Fibroblast of pulmonary artery (primary cell): ENCODE data around the gene CPEB4.

ENCODE experiments used
- DNase-seq: peaks from one replicate; pipeline ENCODE4 v3.0.0-alpha.2; 2010; ENCODE audit warnings: low read depth
- H3K4me3 ChIP-seq: replicated peaks from 2 replicates; pipeline ENCODE4 v1.5.1; 2011; ENCODE audit warnings: low read depth, mild to moderate bottlenecking, control low read depth, low read length, moderate library complexity
- TF ChIP-seq, protein P1 (sequence below): IDR thresholded peaks from 2 replicates; pipeline ENCODE4 v1.5.1; 2011; ENCODE audit warnings: mild to moderate bottlenecking, control low read depth, low read length, inconsistent platforms; ENCODE audit errors: missing control alignments

Gene CPEB4

DNA sequence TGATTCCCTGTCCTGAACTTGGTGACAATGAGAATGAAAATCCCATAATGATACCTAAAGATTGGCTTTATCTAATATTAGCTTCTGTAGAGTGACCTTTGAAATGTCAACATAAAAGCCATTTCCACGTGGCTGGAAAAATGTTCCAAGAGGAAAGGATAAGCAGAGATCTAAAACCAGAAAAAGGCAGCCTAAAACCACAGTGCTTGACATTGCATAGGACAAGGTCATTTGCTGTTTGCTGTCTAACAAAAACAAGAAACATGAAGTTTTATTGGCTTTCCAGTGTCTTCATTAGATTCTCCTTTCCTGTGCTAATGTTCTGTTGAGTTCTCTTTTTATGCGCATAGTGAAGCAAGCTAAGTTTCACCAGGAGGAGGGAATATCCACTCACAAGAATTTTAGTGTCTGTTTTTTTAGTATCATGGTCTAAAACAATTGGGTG, 44.6 kb downstream of the CPEB4 start:
- TF ChIP-seq, protein P1, sequence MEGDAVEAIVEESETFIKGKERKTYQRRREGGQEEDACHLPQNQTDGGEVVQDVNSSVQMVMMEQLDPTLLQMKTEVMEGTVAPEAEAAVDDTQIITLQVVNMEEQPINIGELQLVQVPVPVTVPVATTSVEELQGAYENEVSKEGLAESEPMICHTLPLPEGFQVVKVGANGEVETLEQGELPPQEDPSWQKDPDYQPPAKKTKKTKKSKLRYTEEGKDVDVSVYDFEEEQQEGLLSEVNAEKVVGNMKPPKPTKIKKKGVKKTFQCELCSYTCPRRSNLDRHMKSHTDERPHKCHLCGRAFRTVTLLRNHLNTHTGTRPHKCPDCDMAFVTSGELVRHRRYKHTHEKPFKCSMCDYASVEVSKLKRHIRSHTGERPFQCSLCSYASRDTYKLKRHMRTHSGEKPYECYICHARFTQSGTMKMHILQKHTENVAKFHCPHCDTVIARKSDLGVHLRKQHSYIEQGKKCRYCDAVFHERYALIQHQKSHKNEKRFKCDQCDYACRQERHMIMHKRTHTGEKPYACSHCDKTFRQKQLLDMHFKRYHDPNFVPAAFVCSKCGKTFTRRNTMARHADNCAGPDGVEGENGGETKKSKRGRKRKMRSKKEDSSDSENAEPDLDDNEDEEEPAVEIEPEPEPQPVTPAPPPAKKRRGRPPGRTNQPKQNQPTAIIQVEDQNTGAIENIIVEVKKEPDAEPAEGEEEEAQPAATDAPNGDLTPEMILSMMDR: no peak
- H3K4me3 ChIP-seq: no peak overlapping the region
- no peak for DNase-seq

DNA sequence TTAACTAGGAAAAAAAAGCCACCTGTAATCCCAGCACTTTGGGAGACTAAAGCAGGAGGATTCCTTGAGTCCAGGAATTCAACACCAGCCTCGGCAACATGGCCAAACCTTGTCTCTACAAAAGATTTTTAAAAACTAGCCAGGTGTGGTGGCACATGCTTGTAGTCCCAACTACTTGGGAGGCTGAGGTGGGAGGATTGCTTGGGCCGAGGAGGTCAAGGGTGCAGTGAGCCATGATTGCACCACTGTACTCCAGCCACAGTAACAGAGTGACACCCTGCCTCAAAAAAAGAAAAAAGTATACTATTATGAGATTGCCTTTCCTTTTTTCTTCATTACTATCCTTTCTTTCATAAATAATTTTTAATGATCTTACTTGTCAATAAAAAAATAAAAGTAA, 45.8 kb downstream of the CPEB4 start:
- no peak overlapping the region for H3K4me3 ChIP-seq
- TF ChIP-seq, protein P1: no peak
- no peak for DNase-seq

DNA sequence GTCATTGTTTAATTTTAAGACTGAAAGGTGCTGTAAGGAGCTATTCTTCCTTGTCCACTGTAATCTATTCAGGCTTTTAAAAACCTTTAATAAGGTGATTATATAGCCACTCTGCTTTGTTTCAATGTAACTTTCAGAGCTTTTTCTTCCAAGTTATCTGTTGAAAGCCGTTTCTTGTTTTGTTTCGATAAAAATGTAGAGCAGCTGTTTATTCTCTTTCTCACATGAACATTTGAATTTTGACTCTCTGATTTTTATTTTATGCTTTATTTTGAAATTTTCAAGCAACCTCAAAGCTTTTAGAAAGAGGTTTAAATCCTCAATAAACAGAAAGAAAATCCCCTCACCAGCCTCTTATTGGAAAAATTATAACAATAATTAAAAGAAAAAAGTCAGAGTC, 47.2 kb downstream of the CPEB4 start:
- TF ChIP-seq, protein P1: no peak
- H3K4me3 ChIP-seq: no peak overlapping the region
- DNase-seq: no peak

DNA sequence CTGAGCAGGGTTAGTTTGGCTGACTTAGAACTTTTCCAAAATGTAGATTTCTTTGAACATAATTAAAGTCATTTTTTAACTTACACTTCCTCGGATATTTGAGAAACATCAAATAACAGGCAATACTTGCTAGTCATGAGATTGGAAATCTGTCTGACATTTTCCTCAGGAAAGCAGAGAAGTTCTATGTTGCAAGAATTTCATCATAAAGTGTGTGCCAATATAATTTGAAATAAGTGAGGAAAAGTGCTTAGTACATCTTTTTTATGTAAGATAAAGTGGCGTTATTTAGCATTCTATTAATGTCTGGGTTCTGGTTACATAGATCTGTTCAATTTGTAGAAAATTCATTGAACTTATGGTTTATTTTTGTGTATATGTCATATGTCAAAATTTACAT, 52.1 kb downstream of the CPEB4 start:
- peak; percentile 51 for DNase-seq
- TF ChIP-seq, protein P1: no peak
- H3K4me3 ChIP-seq: no peak overlapping the region

DNA sequence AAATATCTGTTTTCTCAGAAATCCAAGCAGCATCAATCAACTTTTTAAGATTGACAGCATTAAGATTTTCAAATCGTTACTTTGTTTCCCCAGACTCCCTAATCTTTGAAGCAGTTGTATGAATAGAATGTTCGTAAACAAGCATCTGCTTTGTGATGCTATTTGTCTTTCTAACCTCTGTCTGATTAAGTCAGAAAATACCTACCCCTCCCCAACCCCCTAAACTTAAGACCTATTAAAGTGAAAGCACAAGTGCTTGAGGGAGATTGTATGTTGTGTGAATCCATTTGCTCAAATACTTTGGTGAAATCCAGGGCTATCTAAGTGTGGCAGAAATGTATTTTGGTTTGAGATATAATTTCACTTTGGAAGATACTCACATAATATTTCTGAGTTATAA, 53.0 kb downstream of the CPEB4 start:
- TF ChIP-seq, protein P1: no peak
- no peak for DNase-seq
- no peak overlapping the region for H3K4me3 ChIP-seq

DNA sequence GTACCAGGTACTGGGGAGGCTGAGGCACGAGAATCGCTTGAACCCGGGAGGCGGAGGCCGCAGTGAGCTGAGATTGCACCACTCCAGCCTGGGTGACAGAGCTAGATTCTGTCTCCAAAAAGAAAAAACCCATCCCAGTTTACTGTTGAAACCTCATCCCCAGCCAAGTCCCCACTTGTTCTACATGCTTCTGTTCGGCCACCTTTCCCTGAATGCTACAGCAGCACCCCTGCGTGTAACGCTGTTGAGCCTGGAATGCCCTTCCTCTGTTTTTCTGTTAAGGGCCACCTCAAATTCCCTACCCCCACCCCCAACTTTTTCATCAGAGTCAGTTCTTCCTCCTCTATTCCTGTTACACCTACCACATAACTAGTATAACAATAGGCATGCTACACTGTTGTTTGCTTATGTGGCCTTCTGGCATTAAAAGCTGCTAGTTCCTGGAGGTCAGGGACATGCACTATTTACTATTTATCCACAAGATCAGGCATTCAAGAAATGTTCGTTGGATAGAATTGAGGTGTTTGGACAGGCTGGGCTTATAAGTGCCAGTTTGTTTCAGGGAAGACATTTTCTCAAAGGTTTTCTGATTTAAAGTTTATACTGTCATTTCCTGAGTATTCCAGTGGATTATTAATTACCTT, 53.7 kb downstream of the CPEB4 start:
- no peak for DNase-seq
- TF ChIP-seq, protein P1: no peak
- H3K4me3 ChIP-seq: no peak overlapping the region

DNA sequence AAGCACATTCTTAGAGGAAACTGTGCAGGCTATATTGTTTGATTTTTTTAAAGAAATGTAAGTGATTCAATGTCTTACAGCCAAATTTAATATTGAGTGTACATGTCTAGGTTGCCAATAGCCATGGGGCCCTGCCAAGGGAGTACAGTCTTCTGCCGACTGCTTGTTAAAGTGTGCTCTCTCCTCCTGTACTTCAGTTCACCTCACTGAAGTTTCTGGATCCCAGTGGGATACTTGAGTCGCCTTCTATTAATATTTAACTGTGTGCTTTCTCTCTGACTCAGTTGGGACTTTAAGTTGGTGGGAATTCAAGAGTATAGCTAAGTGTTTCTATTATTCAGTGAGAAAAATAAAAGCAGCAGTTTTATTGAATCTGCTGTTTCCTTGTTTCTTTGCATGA, 56.4 kb downstream of the CPEB4 start:
- DNase-seq: no peak
- no peak overlapping the region for H3K4me3 ChIP-seq
- TF ChIP-seq, protein P1: no peak
